ENCODE data around the gene WDR90.

DNA sequence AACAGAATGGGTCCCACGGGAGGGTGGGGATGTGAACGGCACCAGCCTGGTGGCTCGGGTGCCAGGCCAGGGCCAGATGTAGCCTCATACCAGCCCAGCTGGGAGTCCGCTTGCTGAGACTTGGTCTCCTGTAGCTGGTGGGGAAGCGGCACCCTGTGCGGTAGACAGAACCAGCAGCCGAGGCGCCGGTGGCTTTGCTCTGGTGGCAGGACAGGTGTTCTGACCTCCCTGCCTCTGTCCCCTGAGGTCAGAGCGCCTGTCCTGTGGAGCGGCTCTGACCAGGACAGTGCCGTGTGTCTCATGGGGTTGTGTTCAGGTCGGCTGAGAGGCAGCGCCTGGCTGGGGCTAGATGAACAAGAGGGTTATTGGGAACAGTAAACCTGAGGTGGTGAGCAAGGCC lies 39.2 kb upstream of the WDR90 start:
- TF ChIP-seq ZBTB1 (tag by site-specific recombination; IDR thresholded peaks at IDR 0.05) (no peak), ZNF184 (tag by site-specific recombination; IDR thresholded peaks at IDR 0.05) (no peak), IKZF3 (tag by site-specific recombination; IDR thresholded peaks at IDR 0.05) (no peak), CTCF (tag by site-specific recombination; IDR thresholded peaks at IDR 0.05) (no peak), ZNF175 (tag by site-specific recombination; IDR thresholded peaks at IDR 0.05) (no peak), ZNF114 (tag by site-specific recombination; IDR thresholded peaks at IDR 0.05) (no peak), ZNF335 (tag by site-specific recombination; conservative IDR thresholded peaks at IDR 0.05) (no peak), ZBTB26 (tag by site-specific recombination; optimal IDR thresholded peaks at IDR 0.05) (no peak), REST (tag by site-specific recombination; IDR thresholded peaks at IDR 0.05) (no peak), ZNF433 (tag by site-specific recombination; IDR thresholded peaks at IDR 0.05; ENCODE audit: low read depth) (no peak)

All from HEK293 (cell line).